CD14-positive monocyte (primary cell): ENCODE results near the gene CDK12. TPM values are rescaled to one million over a fixed set of nuclear protein-coding genes. Genes with fewer than 3 reads are reported as not detected.

Experiments
- DNase-seq, 3 donors: peaks; one replicate each; pipeline ENCODE4 v3.0.0-alpha.2; 2011 to 2022
- H2AFZ ChIP-seq: 2 replicates; pipeline ENCODE4 v1.6.0; 2012; ENCODE audit warnings: mild to moderate bottlenecking, low read depth, low read length, inconsistent platforms; ENCODE audit not compliant: insufficient read depth, poor library complexity, severe bottlenecking
- H3K27ac ChIP-seq, 2 donors: 1 replicate in 1 of 2; 2 replicates in 1 of 2; pipeline ENCODE4 v1.5.1; 2012 to 2013; ENCODE audit warnings: low read length in 2 of 2, control low read depth in 1 of 2, inconsistent platforms in 1 of 2, low read depth in 1 of 2, mild to moderate bottlenecking in 1 of 2
- H3K27me3 ChIP-seq, 2 donors: one replicate each; pipeline versions ENCODE4 v1.6.0 to v1.6.1; 2011 to 2013; ENCODE audit warnings: low read length in 2 of 2; ENCODE audit not compliant: control insufficient read depth in 2 of 2, insufficient read depth in 2 of 2
- H3K36me3 ChIP-seq, 2 donors: replicated peaks in 1 of 2; 1 replicate in 1 of 2; 2 replicates in 1 of 2; pipeline versions ENCODE4 v1.5.1 to v1.6.1; 2012 to 2013; ENCODE audit warnings: low read length in 2 of 2, control low read depth in 1 of 2, inconsistent platforms in 1 of 2, mild to moderate bottlenecking in 1 of 2; ENCODE audit not compliant: insufficient read depth in 2 of 2, control insufficient read depth in 1 of 2
- H3K4me1 ChIP-seq, 2 donors: 1 replicate in 1 of 2; 2 replicates in 1 of 2; pipeline versions ENCODE4 v1.5.1 to v1.6.1; 2012 to 2013; ENCODE audit warnings: low read length in 2 of 2, control low read depth in 1 of 2, inconsistent platforms in 1 of 2, mild to moderate bottlenecking in 1 of 2, moderate library complexity in 1 of 2; ENCODE audit not compliant: insufficient read depth in 2 of 2, control insufficient read depth in 1 of 2
- H3K4me2 ChIP-seq: replicated peaks from 2 replicates; pipeline ENCODE3; 2012; ENCODE audit warnings: low read length, moderate library complexity, mild to moderate bottlenecking; ENCODE audit not compliant: poor library complexity, severe bottlenecking; ENCODE audit errors: extremely low read depth
- H3K4me3 ChIP-seq, 3 experiments: fragments of 200-600 bp in 1 of 3; sonication (generic) in 1 of 3; replicated peaks in 1 of 3; 1 replicate in 2 of 3; 2 replicates in 1 of 3; pipeline ENCODE4 v1.5.1; 2011 to 2013; ENCODE audit warnings: low read length in 3 of 3, mild to moderate bottlenecking in 3 of 3, control low read depth in 2 of 3, low read depth in 2 of 3, inconsistent platforms in 1 of 3, moderate library complexity in 1 of 3
- H3K79me2 ChIP-seq: 2 replicates; pipeline ENCODE4 v1.6.0; 2012; ENCODE audit warnings: mild to moderate bottlenecking, control low read depth, inconsistent platforms, low read length, moderate library complexity; ENCODE audit not compliant: insufficient read depth
- H3K9ac ChIP-seq: 2 replicates; pipeline ENCODE4 v1.6.0; 2017; ENCODE audit warnings: low read length, mild to moderate bottlenecking; ENCODE audit not compliant: insufficient read depth, poor library complexity, severe bottlenecking
- H3K9me3 ChIP-seq, 2 donors: replicated peaks in 1 of 2; 1 replicate in 1 of 2; 2 replicates in 1 of 2; pipeline versions ENCODE4 v1.5.1 to v1.6.1; 2012 to 2013; ENCODE audit warnings: low read length in 2 of 2, control low read depth in 1 of 2; ENCODE audit not compliant: control insufficient read depth in 1 of 2, insufficient read depth in 1 of 2
- H4K20me1 ChIP-seq: 2 replicates; pipeline ENCODE4 v1.6.0; 2012; ENCODE audit warnings: mild to moderate bottlenecking, low read length, control low read depth, moderate library complexity; ENCODE audit not compliant: insufficient read depth
- H3K27ac Mint-ChIP-seq, 7 donors: one replicate each; pipeline ENCODE4 v1.8.0; 2020; ENCODE audit warnings: mild to moderate bottlenecking in 7 of 7, mixed read lengths in 7 of 7, moderate library complexity in 6 of 7, inconsistent platforms in 2 of 7
- H3K27me3 Mint-ChIP-seq, 3 donors: one replicate each; pipeline ENCODE4 v1.8.0; 2021 to 2022; ENCODE audit warnings: low read depth in 3 of 3, mild to moderate bottlenecking in 3 of 3, mixed read lengths in 3 of 3, moderate library complexity in 3 of 3, inconsistent platforms in 1 of 3
- H3K36me3 Mint-ChIP-seq, 2 donors: one replicate each; pipeline ENCODE4 v1.8.0; 2020; ENCODE audit warnings: mixed read lengths in 2 of 2, inconsistent platforms in 1 of 2, mild to moderate bottlenecking in 1 of 2
- H3K4me1 Mint-ChIP-seq: one replicate; pipeline ENCODE4 v1.8.0; 2020; ENCODE audit warnings: mild to moderate bottlenecking, mixed read lengths
- H3K4me3 Mint-ChIP-seq, 2 donors: one replicate each; pipeline ENCODE4 v1.8.0; 2020; ENCODE audit warnings: mild to moderate bottlenecking in 2 of 2, mixed read lengths in 2 of 2, moderate library complexity in 1 of 2
- H3K9me3 Mint-ChIP-seq, 7 donors: one replicate each; pipeline ENCODE4 v1.8.0; 2020 to 2022; ENCODE audit warnings: mixed read lengths in 7 of 7, mild to moderate bottlenecking in 6 of 7, moderate library complexity in 6 of 7, inconsistent platforms in 2 of 7
- CTCF ChIP-seq: fragments of 200-600 bp; IDR thresholded peaks from one replicate; pipeline ENCODE4 v1.8.0; 2022; ENCODE audit warnings: antibody characterized with exemption, mild to moderate bottlenecking
- WGBS: methylation state at CpG from one replicate; pipeline ENCODE4 v1.1.5; 2013; ENCODE audit warnings: missing lambda C conversion rate; ENCODE audit not compliant: insufficient coverage; 5-methylcytosine and 5-hydroxymethylcytosine counted together
- intact Hi-C, 2 donors: fragments of 100-400 bp; cut with micrococcal nuclease; formaldehyde crosslinking; loops; one replicate each; pipeline versions ENCODE4 v1.15.0 to v1.15.1; 2023
- polyA plus RNA-seq, 3 donors: library from polyadenylated mRNA; depleted of rRNA in 1 of 3; unstranded in 2 of 3; stranded (reverse) in 1 of 3; fragments of 300-500 nt in 2 of 3; fragments of >200 nt in 1 of 3; fragmentation: Illumina TruSeq in 2 of 3; gene quantifications; 1 replicate in 2 of 3; 2 replicates in 1 of 3; pipeline ENCODE4 v1.2.3, GENCODE V29; 2012 to 2021

CDK12 gene
- polyA plus RNA-seq, 3 donors: 0.62 to 21.9 (median 1.3) TPM

- no peaks in the 10 kb centered on the region for H3K9me3 ChIP-seq
- H3K4me1 ChIP-seq: no peaks in the 10 kb centered on the region
- H3K4me3 Mint-ChIP-seq: no peak overlapping the region
- H2AFZ ChIP-seq: no peak overlapping the region
- H3K4me1 Mint-ChIP-seq: peaks cover 2% of the 10 kb centered on the region
- H3K36me3 ChIP-seq: peaks cover 65 to 92% of the 10 kb centered on the region in 2 donors
- H3K27ac ChIP-seq: no peak overlapping the region
- no peaks in the 10 kb centered on the region for H4K20me1 ChIP-seq
- no peak overlapping the region for H3K4me2 ChIP-seq
- H3K9me3 Mint-ChIP-seq: no peaks in the 10 kb centered on the region
- intact Hi-C loops: no loop called here
- peaks cover 79 to 88% of the 10 kb centered on the region in 2 donors for H3K36me3 Mint-ChIP-seq
- H3K79me2 ChIP-seq: no peaks in the 10 kb centered on the region
- whole genome bisulfite sequencing: no CpG with 5 or more reads among the region's 1 CpG
- peaks cover 0 to 3% (median 2%) of the 10 kb centered on the region in 3 donors for H3K27me3 Mint-ChIP-seq
- no peak for TF ChIP-seq CTCF
- no peak overlapping the region for H3K27ac Mint-ChIP-seq
- no peak overlapping the region for H3K4me3 ChIP-seq
- DNase-seq: no peak
- H3K27me3 ChIP-seq: no peaks in the 10 kb centered on the region
- no peak overlapping the region for H3K9ac ChIP-seq
Observed at GRCh38 chr17:39556423-39556822, 95.1 kb downstream of the CDK12 start.

- Histone ChIP-seq H4K20me1 (no peaks in the 10 kb centered on the region), H3K4me3 (no peak overlapping the region), H3K4me1 (no peaks in the 10 kb centered on the region), H3K79me2 (no peaks in the 10 kb centered on the region), H3K9ac (no peak overlapping the region), H3K27ac (no peak overlapping the region), H3K36me3 (peaks cover 54 to 89% of the 10 kb centered on the region in 2 donors), H2AFZ (no peak overlapping the region), H3K4me2 (no peak overlapping the region), H3K9me3 (no peaks in the 10 kb centered on the region), H3K27me3 (no peaks in the 10 kb centered on the region)
- H3K27ac Mint-ChIP-seq: no peak overlapping the region
- no peaks in the 10 kb centered on the region for H3K9me3 Mint-ChIP-seq
- intact Hi-C loops: no loop called here
- peaks cover 72 to 84% of the 10 kb centered on the region in 2 donors for H3K36me3 Mint-ChIP-seq
- no peaks in the 10 kb centered on the region for H3K4me1 Mint-ChIP-seq
- DNase-seq: no peak
- peaks cover 0 to 3% (median 3%) of the 10 kb centered on the region in 3 donors for H3K27me3 Mint-ChIP-seq
- no peak overlapping the region for H3K4me3 Mint-ChIP-seq
- no peak for TF ChIP-seq CTCF
- 64% methylated on average over 1 of the region's 1 CpG for WGBS
Observed at GRCh38 chr17:39562395-39562794, 101.1 kb downstream of the CDK12 start.
